Epithelial cell of proximal tubule (primary cell): ENCODE measurements around the gene PAFAH1B2. TPM values are rescaled to one million over a fixed set of nuclear protein-coding genes. Genes with fewer than 3 reads are reported as not detected.

Experiments used
- DNase-seq: peaks from one replicate; pipeline ENCODE4 v3.0.0-alpha.2; 2011; ENCODE audit warnings: low read depth
- H3K4me3 ChIP-seq: 2 replicates; pipeline ENCODE4 v1.5.1; 2011; ENCODE audit warnings: low read depth, mild to moderate bottlenecking, low read length
- total RNA-seq: library from RNA; depleted of rRNA; stranded (reverse); fragments of >200 nt; gene quantifications from 2 replicates; pipeline ENCODE4 v1.2.3, GENCODE V29; 2015
- TF ChIP-seq, protein P1 (sequence below): conservative IDR thresholded peaks from 2 replicates; pipeline ENCODE4 v1.5.1; 2012; ENCODE audit warnings: low read depth, mild to moderate bottlenecking, low read length

Gene PAFAH1B2
- total RNA-seq, 1 donor from 2014 or later: 103 TPM

DNA sequence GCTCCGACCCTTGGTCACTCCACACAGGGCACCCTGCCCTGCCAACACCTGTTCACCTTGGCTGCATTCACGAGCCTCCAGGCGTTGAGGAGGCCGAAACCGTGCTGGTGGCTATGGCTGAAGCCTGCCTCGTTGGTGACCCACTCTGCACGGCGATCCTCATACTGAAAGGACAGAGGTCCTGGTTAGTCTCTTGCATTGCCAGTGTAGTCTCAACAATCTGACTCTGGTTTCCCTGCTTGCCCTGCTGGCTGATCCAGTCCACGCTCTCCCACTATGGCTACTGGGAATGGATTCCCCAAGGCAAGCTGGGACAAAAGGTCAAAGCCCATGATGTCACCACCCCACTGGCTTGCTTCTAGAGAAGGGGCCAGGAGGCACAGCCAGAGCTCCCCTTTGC lies 74.9 kb downstream of the PAFAH1B2 start:
- no peak overlapping the region for H3K4me3 ChIP-seq
- DNase-seq: no peak
- TF ChIP-seq, protein P1, sequence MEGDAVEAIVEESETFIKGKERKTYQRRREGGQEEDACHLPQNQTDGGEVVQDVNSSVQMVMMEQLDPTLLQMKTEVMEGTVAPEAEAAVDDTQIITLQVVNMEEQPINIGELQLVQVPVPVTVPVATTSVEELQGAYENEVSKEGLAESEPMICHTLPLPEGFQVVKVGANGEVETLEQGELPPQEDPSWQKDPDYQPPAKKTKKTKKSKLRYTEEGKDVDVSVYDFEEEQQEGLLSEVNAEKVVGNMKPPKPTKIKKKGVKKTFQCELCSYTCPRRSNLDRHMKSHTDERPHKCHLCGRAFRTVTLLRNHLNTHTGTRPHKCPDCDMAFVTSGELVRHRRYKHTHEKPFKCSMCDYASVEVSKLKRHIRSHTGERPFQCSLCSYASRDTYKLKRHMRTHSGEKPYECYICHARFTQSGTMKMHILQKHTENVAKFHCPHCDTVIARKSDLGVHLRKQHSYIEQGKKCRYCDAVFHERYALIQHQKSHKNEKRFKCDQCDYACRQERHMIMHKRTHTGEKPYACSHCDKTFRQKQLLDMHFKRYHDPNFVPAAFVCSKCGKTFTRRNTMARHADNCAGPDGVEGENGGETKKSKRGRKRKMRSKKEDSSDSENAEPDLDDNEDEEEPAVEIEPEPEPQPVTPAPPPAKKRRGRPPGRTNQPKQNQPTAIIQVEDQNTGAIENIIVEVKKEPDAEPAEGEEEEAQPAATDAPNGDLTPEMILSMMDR: no peak

DNA sequence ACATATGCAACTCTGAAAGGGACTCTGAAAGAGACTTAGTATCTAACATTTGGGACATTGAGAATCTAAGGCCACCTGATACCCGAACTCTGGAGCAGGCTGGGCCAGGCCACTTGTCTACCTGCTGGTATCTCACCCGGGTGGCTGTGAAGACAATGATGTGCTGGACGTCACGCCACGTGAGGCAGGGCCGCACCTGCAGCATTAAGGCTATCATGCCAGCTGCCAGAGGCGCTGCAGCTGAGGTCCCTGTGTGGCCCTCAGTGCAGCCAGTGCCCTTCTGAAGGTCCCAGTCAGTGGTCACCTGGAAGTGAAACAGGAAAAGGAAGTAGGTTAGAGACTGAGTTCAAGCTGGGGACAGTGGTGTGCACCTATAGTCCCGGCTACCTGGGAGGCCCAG lies 75.4 kb downstream of the PAFAH1B2 start:
- TF ChIP-seq, protein P1: no peak
- no peak for DNase-seq
- H3K4me3 ChIP-seq: no peak overlapping the region

DNA sequence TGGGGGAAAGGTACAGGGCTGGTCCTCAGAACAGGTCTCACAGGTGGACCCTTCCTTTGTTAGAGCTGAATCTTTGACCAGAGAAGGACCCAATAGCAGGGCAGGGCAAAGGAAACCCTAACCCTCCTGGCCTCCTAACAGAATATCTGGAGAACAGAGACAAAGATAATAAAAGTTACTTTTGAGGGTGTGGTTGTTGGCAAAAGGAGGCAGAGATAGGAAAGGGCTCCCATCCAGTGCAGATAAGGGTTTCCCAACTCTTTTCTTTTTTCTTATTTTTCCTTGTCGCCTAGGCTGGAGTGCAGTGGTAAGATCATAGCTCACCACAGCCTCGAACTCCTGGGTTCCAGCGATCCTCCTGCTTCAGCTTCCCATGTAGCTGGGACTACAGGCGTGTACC lies 75.9 kb downstream of the PAFAH1B2 start:
- no peak for DNase-seq
- H3K4me3 ChIP-seq: no peak overlapping the region
- TF ChIP-seq, protein P1: no peak

DNA sequence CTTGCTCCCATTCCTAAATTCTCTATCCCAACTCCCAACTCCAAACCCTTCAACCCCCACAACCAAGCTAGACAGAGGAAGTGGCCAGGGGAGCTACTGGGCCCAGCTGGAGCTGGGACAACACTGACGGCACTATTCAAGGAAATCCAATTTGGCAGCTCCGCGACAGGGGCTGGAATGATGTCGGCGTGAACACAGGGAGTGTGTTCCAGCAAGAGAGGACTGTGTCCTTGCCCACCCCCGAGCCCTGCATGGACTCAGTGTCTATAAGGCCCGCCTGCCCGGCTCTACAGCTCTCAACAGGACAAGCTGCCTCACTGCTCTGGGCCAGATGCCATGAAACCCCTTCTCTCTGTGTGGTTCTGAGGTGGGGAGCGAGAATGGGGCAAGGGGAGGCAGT lies 76.5 kb downstream of the PAFAH1B2 start:
- TF ChIP-seq, protein P1: no peak
- no peak overlapping the region for H3K4me3 ChIP-seq
- no peak for DNase-seq

DNA sequence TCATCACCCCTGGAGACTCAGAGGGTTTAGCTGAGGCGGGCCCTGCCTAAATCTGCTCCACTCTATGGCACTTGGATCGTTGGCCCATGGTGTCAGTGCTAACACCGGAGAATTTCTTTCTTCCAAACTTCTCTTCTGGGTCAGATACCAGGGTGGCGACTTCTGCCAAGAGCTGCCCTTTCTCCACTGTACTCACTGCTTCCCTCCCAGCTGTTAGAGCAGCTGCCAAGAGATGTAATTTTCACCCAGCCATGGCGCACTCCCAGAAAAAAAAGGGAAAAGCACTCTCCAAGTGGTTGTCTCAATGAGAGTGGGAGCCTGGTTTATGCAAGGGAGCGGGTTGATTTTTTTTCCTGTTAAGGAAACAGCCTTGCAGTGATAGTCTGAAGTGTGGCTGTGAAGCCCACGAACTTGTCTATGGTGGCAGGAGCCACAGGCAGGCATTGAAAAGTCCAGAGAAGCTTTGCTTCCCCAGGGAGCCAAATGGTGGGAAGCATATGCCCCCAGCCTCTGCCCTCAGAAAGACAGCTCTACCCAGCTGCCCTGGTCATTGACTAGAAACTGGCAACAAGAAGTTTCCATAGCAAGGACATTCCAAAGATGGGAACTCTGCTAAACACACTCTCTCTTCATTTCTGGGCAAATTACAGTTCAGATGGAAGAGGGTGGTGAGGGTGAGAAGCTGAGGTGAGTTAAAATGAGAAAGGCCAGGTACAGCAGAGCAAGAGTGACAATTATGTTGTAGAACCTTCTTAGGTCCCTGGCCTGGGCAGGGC lies 77.1 kb downstream of the PAFAH1B2 start:
- no peak overlapping the region for H3K4me3 ChIP-seq
- TF ChIP-seq, protein P1: no peak
- DNase-seq: no peak

DNA sequence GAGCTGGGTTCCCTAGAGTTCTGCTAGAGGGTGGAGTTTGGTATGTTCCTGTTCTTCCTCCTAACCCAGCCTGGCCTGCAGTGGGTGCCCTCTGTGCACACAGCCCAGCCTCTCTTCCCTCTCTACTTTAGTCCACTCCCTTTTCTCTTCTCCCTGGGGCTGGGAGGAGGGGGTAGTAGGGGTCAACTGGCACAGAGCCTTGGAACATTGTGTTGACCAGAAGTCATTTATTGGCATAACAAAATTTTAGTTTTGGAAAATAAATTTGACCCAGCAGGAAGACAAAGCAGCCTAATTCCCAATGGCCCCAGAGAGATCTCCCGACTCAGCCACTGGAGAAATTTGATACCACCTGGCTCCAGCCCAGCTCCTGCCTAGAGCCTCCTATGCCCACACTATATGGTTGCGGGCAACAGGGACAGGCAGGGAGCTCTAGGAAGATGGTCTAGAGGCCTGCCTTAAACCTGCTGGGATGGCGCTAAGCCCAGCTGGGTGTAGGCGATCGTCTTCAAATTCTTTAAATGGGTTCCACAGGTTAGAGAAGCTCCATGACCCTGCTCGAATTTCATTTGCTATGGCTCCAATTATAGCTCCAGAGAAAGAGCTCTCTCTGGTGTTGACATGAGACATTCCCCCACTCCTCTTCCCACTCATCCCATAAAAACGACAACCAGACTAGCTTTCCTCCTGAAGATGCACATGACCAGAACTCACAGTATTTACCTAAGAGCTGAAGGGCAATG lies 77.9 kb downstream of the PAFAH1B2 start:
- TF ChIP-seq, protein P1: no peak
- H3K4me3 ChIP-seq: no peak overlapping the region
- no peak for DNase-seq
